ENCODE results near the gene RWDD3. TPM values are rescaled to one million over a fixed set of nuclear protein-coding genes. Genes with fewer than 3 reads are reported as not detected.

RWDD3 gene
- total RNA-seq, 2 donors from 2014 or later: 12.9 to 22.0 TPM

GRCh38 chr1:95249916-95250315 lies 15.9 kb downstream of the RWDD3 start:
- no peaks in the 10 kb centered on the region for H3K9me3 ChIP-seq
- H3K4me3 ChIP-seq: no peak overlapping the region
- intact Hi-C loops (cut with DNase I): no loop called here

DNA sequence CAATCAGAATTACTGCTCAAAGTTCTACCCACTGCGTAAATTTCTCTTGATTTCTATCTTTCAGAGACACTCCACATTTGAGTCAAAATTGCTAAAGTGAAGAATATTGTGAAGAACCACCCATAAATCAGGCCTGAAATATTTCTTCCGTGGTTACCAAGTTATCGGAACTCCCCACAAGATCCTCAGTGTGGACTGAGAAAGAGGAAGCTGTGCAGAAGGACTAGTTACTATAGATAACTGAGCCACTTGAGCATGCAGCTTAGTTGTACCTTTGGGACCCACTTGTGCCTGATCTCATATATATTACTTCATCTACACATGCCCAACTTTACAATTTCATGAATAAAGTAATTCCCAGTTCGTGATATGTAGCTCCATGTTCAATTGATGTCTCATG lies 18.4 kb downstream of the RWDD3 start:
- no peak for DNase-seq
- TF ChIP-seq CTCF (IDR thresholded peaks at IDR 0.05): no peak
- Histone ChIP-seq H3K9ac (ENCODE audit: low read depth in 2 of 2, low read length in 2 of 2) (no peak overlapping the region), H3K9me3 (no peaks in the 10 kb centered on the region), H3K4me3 (no peak overlapping the region), H3K27me3 (no peaks in the 10 kb centered on the region), H3K27ac (no peak overlapping the region), H3K36me3 (no peaks in the 10 kb centered on the region), H3K4me1 (no peaks in the 10 kb centered on the region)
- intact Hi-C loops (cut with DNase I): no loop called here

More at GRCh38 chr1:95249916-95250315, 15.9 kb downstream of the RWDD3 start:
- H3K27ac ChIP-seq: no peak overlapping the region
- H3K36me3 ChIP-seq: no peaks in the 10 kb centered on the region
- no peaks in the 10 kb centered on the region for H3K27me3 ChIP-seq
- H3K4me1 ChIP-seq: no peaks in the 10 kb centered on the region
- TF ChIP-seq CTCF (IDR thresholded peaks at IDR 0.05): no peak
- H3K9ac ChIP-seq (ENCODE audit: low read depth in 2 of 2, low read length in 2 of 2): no peak overlapping the region
- DNase-seq: no peak

DNA sequence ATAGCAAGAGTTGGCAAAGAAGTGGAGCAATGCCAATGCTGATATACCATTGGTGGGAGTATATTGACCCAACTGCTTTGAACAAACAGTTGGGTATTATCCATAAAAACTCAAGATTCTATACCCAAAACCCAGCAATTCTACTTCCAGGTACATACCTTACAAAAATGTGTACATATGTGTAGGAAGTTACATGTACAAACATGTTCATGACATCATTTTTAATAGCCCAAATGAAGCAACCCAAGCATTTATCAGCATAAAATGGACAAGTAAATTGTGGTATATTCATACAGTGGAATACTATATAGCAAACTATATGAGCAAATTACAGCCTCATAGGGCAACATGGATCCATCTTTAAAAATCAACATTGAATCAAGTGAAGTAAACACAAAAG lies 20.9 kb downstream of the RWDD3 start:
- H3K27me3 ChIP-seq: no peaks in the 10 kb centered on the region
- no peak overlapping the region for H3K4me3 ChIP-seq

DNA sequence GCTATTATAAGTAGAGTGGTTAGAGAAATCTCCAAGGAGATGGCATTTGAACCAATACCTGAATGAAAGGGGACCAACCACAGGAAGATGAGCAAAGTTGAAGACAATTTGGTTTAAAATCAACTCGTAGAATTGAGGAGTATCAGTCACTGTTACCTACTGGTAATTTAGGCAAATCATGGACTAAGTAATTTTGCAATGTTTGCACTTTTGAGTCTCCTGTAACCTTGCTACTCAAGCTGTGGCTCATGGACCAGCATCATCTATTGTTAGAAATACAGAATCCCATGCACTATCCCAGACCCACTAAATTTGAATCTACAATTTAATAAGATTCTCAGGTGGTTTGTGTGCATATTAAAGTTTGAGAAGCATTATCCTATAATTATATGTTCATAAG lies 21.8 kb downstream of the RWDD3 start:
- no peaks in the 10 kb centered on the region for H3K4me1 ChIP-seq
- no peaks in the 10 kb centered on the region for H3K9me3 ChIP-seq
- H3K9ac ChIP-seq (ENCODE audit: low read depth in 2 of 2, low read length in 2 of 2): no peak overlapping the region
- H3K27ac ChIP-seq: no peak overlapping the region
- no peaks in the 10 kb centered on the region for H3K36me3 ChIP-seq
- no peak overlapping the region for H3K4me3 ChIP-seq
- H3K27me3 ChIP-seq: no peaks in the 10 kb centered on the region
- no peak for TF ChIP-seq CTCF (IDR thresholded peaks at IDR 0.05)
- intact Hi-C loops (cut with DNase I): no loop called here
- DNase-seq: no peak

More for the DNA sequence above, 20.9 kb downstream of the RWDD3 start:
- Histone ChIP-seq H3K9ac (ENCODE audit: low read depth in 2 of 2, low read length in 2 of 2) (no peak overlapping the region), H3K36me3 (no peaks in the 10 kb centered on the region), H3K27ac (no peak overlapping the region), H3K9me3 (no peaks in the 10 kb centered on the region), H3K4me1 (no peaks in the 10 kb centered on the region)
- TF ChIP-seq CTCF (IDR thresholded peaks at IDR 0.05): no peak
- no peak for DNase-seq
- intact Hi-C loops (cut with DNase I): no loop called here

- Histone ChIP-seq H3K4me1 (no peaks in the 10 kb centered on the region), H3K4me3 (no peak overlapping the region), H3K36me3 (no peaks in the 10 kb centered on the region), H3K27ac (no peak overlapping the region), H3K27me3 (no peaks in the 10 kb centered on the region), H3K9me3 (no peaks in the 10 kb centered on the region), H3K9ac (ENCODE audit: low read depth in 2 of 2, low read length in 2 of 2) (no peak overlapping the region)
- DNase-seq: no peak
- TF ChIP-seq CTCF (IDR thresholded peaks at IDR 0.05): no peak
- intact Hi-C loops (cut with DNase I): no loop called here
These were observed 23.7 kb downstream of the RWDD3 start for GRCh38 chr1:95257758-95258157.

GRCh38 chr1:95259245-95259644 lies 25.2 kb downstream of the RWDD3 start:
- DNase-seq: no peak
- H3K9ac ChIP-seq (ENCODE audit: low read depth in 2 of 2, low read length in 2 of 2): no peak overlapping the region
- no peaks in the 10 kb centered on the region for H3K36me3 ChIP-seq
- no peak overlapping the region for H3K4me3 ChIP-seq
- no peaks in the 10 kb centered on the region for H3K9me3 ChIP-seq
- H3K27me3 ChIP-seq: no peaks in the 10 kb centered on the region
- H3K27ac ChIP-seq: no peak overlapping the region
- no peaks in the 10 kb centered on the region for H3K4me1 ChIP-seq
- intact Hi-C loops (cut with DNase I): no loop called here
- TF ChIP-seq CTCF (IDR thresholded peaks at IDR 0.05): no peak

All from colonic mucosa (tissue), 4 donors.